HG03432 (cell line): ENCODE measurements around the gene SERINC1.
A peak's percentile ranks its signal among the peaks of the same experiment; 100 is the strongest.

Experiments used
- ATAC-seq: cut with Tn5 transposase; IDR thresholded peaks from one replicate; pipeline ENCODE4 v1.9.1; 2021; ENCODE audit warnings: mild to moderate bottlenecking, moderate library complexity; ENCODE audit not compliant: unreplicated experiment

SERINC1 gene

GRCh38 chr6:122394016-122394415 lies 77.6 kb downstream of the SERINC1 start:
- ATAC-seq, result no peak

GRCh38 chr6:122393351-122393896 lies 78.2 kb downstream of the SERINC1 start:
- ATAC-seq, result peak; percentile 76
